Smooth muscle cell (in vitro differentiated cells): ENCODE measurements around the gene DGCR2. TPM values are rescaled to one million over a fixed set of nuclear protein-coding genes. Genes with fewer than 3 reads are reported as not detected.

Experiments used
- DNase-seq: peaks from one replicate; lab custom pipeline; 2025; ENCODE audit not compliant: unreplicated experiment; lab: John Stamatoyannopoulos, UW
- H2AFZ ChIP-seq: fragments of 200-600 bp; sonication (generic); 2 replicates; pipeline ENCODE4 v1.6.0; 2016; ENCODE audit warnings: antibody characterized with exemption, low read depth, mild to moderate bottlenecking
- H3F3A ChIP-seq: fragments of 200-600 bp; sonication (generic); 2 replicates; pipeline ENCODE4 v1.6.0; 2017; ENCODE audit warnings: antibody characterized with exemption, low read depth
- H3K27ac ChIP-seq: fragments of 200-600 bp; sonication (generic); 2 replicates; pipeline ENCODE4 v1.5.1; 2016; ENCODE audit warnings: low read depth, mild to moderate bottlenecking
- H3K27me3 ChIP-seq: fragments of 200-600 bp; sonication (generic); 2 replicates; pipeline ENCODE4 v1.6.1; 2016; ENCODE audit warnings: low read depth, mild to moderate bottlenecking
- H3K36me3 ChIP-seq: fragments of 200-600 bp; sonication (generic); 2 replicates; pipeline ENCODE4 v1.5.1; 2016; ENCODE audit warnings: low read depth
- H3K4me1 ChIP-seq: fragments of 200-600 bp; sonication (generic); 2 replicates; pipeline ENCODE4 v1.5.1; 2016; ENCODE audit warnings: low read depth
- H3K4me2 ChIP-seq: fragments of 200-600 bp; sonication (generic); 2 replicates; pipeline ENCODE4 v1.6.0; 2016; ENCODE audit warnings: mild to moderate bottlenecking
- H3K4me3 ChIP-seq: fragments of 200-600 bp; sonication (generic); 2 replicates; pipeline ENCODE4 v1.5.1; 2016; ENCODE audit warnings: mild to moderate bottlenecking
- H3K79me2 ChIP-seq: fragments of 200-600 bp; sonication (generic); 2 replicates; pipeline ENCODE4 v1.6.0; 2016; ENCODE audit warnings: low read depth, mild to moderate bottlenecking
- H3K9ac ChIP-seq: fragments of 200-600 bp; sonication (generic); 2 replicates; pipeline ENCODE4 v1.6.0; 2016; ENCODE audit warnings: low read depth
- H3K9me3 ChIP-seq: fragments of 200-600 bp; sonication (generic); replicated peaks from 2 replicates; pipeline ENCODE4 v1.5.1; 2016; ENCODE audit warnings: low read depth
- H4K20me1 ChIP-seq: fragments of 200-600 bp; sonication (generic); 2 replicates; pipeline ENCODE4 v1.6.0; 2016; ENCODE audit warnings: low read depth
- CTCF ChIP-seq: fragments of 200-600 bp; sonication (generic); IDR thresholded peaks from 2 replicates; pipeline ENCODE4 v1.5.1; 2017; ENCODE audit warnings: borderline replicate concordance, mild to moderate bottlenecking, antibody characterized with exemption; ENCODE audit not compliant: insufficient read depth, poor library complexity, severe bottlenecking
- WGBS: methylation state at CpG from one replicate; pipeline ENCODE4 v1.1.7; 2016; ENCODE audit warnings: low lambda C conversion rate; 5-methylcytosine and 5-hydroxymethylcytosine counted together
- polyA plus RNA-seq: library from polyadenylated mRNA; unstranded; fragments of >200 nt; fragmentation: Nextera tagmentation; extraction: Ambion mirVana; gene quantifications from 2 replicates; pipeline ENCODE4 v1.2.1, GENCODE V29; 2016
- total RNA-seq: library from RNA; depleted of rRNA; stranded (reverse); fragments of >200 nt; gene quantifications from 2 replicates; pipeline ENCODE4 v1.2.3, GENCODE V29; 2014

DGCR2 gene
- total and polyA plus RNA-seq, 2 experiments from 2014 or later: 46.7 to 53.2 TPM

GRCh38 chr22:19168088-19168890 is 46.1 kb upstream of the DGCR2 start:
- 83% methylated on average over 17 of the region's 17 CpGs for WGBS
- H3F3A ChIP-seq: no peaks in the 10 kb centered on the region
- no peaks in the 10 kb centered on the region for H3K36me3 ChIP-seq
- TF ChIP-seq CTCF: no peak
- no peaks in the 10 kb centered on the region for H3K9me3 ChIP-seq
- H3K4me3 ChIP-seq: no peak overlapping the region
- H3K9ac ChIP-seq: no peak overlapping the region
- peaks cover 18% of the 10 kb centered on the region for H3K79me2 ChIP-seq
- H3K27ac ChIP-seq: no peak overlapping the region
- no peak overlapping the region for H2AFZ ChIP-seq
- H3K27me3 ChIP-seq: peaks cover 48% of the 10 kb centered on the region
- H4K20me1 ChIP-seq: peaks cover 7% of the 10 kb centered on the region
- no peak overlapping the region for H3K4me2 ChIP-seq
- no peak for DNase-seq
- peaks cover 18% of the 10 kb centered on the region for H3K4me1 ChIP-seq

GRCh38 chr22:19167106-19167869 is 45.1 kb upstream of the DGCR2 start:
- H3K4me3 ChIP-seq: no peak overlapping the region
- no peak overlapping the region for H3K27ac ChIP-seq
- peaks cover 13% of the 10 kb centered on the region for H3K4me1 ChIP-seq
- DNase-seq: no peak
- H3K27me3 ChIP-seq: peaks cover 50% of the 10 kb centered on the region
- peaks cover 8% of the 10 kb centered on the region for H3K79me2 ChIP-seq
- H3K9ac ChIP-seq: no peak overlapping the region
- H3F3A ChIP-seq: no peaks in the 10 kb centered on the region
- no peaks in the 10 kb centered on the region for H3K9me3 ChIP-seq
- 82% methylated on average over 13 of the region's 13 CpGs for WGBS
- no peak for TF ChIP-seq CTCF
- H3K4me2 ChIP-seq: no peak overlapping the region
- peaks cover 2% of the 10 kb centered on the region for H4K20me1 ChIP-seq
- H3K36me3 ChIP-seq: no peaks in the 10 kb centered on the region
- no peak overlapping the region for H2AFZ ChIP-seq

GRCh38 chr22:19166421-19166820 is 44.2 kb upstream of the DGCR2 start:
- Histone ChIP-seq H3K36me3 (no peaks in the 10 kb centered on the region), H2AFZ (no peak overlapping the region), H3K27me3 (peaks cover 57% of the 10 kb centered on the region), H3K9me3 (no peaks in the 10 kb centered on the region), H3K27ac (no peak overlapping the region), H3K9ac (no peak overlapping the region), H3K79me2 (no peaks in the 10 kb centered on the region), H4K20me1 (no peaks in the 10 kb centered on the region), H3K4me2 (no peak overlapping the region), H3K4me1 (peaks cover 11% of the 10 kb centered on the region), H3F3A (no peaks in the 10 kb centered on the region), H3K4me3 (no peak overlapping the region)
- no peak for DNase-seq
- TF ChIP-seq CTCF: no peak
- WGBS: 85% methylated on average over 8 of the region's 8 CpGs
